ENCODE data around the gene FOXRED1. TPM values are rescaled to one million over a fixed set of nuclear protein-coding genes. Genes with fewer than 3 reads are reported as not detected.
A peak's percentile ranks its signal among the peaks of the same experiment; 100 is the strongest.

The FOXRED1 gene
- total and polyA plus RNA-seq, 9 of the 15 experiments (the other 6 are each of a cell fraction or from before 2014, with no cell fraction given), result 14.1 to 94.4 (median 53.1) TPM

DNA sequence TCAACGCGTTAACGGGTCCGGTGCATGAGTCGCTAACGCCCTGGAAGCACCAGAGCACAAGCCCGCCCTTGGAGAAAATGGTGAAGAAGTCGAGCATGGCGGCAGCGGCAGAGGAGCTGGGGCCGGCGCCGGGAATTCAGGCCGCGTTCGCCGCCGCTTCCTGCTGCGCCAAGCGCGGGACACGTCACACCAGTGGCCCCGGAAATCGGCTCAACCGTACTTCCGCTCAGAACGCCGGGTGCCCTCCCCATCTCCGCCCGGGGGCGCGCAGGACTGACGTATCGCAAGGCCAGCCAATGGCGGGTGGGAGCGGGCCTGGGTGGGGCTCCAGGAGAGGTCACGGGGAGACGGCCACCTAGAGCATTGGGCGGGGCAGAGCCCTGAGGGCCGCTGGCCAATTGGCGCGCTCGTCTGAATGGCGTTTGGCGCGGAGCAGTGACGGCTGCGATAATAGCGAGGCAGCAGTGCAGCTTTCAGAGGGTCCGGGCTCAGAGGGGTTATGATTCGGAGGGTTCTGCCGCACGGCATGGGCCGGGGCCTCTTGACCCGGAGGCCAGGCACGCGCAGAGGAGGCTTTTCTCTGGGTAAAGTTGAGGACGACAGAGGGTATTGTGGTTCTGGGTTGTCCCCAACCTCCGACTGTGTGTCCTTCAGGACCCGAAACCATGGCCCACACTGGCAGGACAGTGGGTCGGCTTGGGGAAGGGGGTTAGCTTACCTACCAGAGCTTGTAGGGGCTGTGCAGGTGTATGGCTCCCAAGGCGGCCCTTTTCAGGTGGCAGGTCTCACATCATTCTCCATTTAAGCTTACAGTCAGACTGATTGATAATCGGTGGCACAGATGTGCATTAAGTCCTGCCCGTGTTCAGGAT, at the start of gene FOXRED1, which contains the start of gene SRPRA (continued):
- TF ChIP-seq CTBP1 (IDR thresholded peaks at IDR 0.05; ENCODE audit: borderline replicate concordance), result peak; percentile 81
- TF ChIP-seq MEIS2 (IDR thresholded peaks at IDR 0.05; ENCODE audit: partially characterized antibody), result no peak
- TF ChIP-seq KLF13 (tag; IDR thresholded peaks at IDR 0.05; ENCODE audit: borderline replicate concordance, low read depth), result no peak
- TF ChIP-seq KDM4B (IDR thresholded peaks at IDR 0.05; ENCODE audit: borderline replicate concordance in 2 of 2, low read depth in 1 of 2), result peak in 1 of 2 experiments; percentile 91; a peak in 2 of 4 replicates
- peak; percentile 37; the same call in 1 of the 2 replicates for TF ChIP-seq RNF2 (IDR thresholded peaks at IDR 0.05)
- peak; percentile 87 for TF ChIP-seq SUPT5H (IDR thresholded peaks at IDR 0.05)
- TF ChIP-seq ETV1 (tag; conservative IDR thresholded peaks at IDR 0.05; ENCODE audit: low read depth), result peak; percentile 91
- TF ChIP-seq, protein P1, sequence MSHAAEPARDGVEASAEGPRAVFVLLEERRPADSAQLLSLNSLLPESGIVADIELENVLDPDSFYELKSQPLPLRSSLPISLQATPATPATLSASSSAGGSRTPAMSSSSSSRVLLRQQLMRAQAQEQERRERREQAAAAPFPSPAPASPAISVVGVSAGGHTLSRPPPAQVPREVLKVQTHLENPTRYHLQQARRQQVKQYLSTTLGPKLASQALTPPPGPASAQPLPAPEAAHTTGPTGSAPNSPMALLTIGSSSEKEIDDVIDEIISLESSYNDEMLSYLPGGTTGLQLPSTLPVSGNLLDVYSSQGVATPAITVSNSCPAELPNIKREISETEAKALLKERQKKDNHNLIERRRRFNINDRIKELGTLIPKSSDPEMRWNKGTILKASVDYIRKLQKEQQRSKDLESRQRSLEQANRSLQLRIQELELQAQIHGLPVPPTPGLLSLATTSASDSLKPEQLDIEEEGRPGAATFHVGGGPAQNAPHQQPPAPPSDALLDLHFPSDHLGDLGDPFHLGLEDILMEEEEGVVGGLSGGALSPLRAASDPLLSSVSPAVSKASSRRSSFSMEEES (CRISPR knock-in tag; IDR thresholded peaks at IDR 0.05), result no peak
- 0 out of 2 replicates have a peak, but pooled peaks have one; percentile 11 for TF ChIP-seq FOXP1 (CRISPR knock-in tag; IDR thresholded peaks at IDR 0.05)
- peak; percentile 92 for TF ChIP-seq PCBP1 (IDR thresholded peaks at IDR 0.05; ENCODE audit: low read depth, low read length, poor library complexity, severe bottlenecking)
- 0 out of 2 replicates have a peak, but pooled peaks have one; percentile 31 for TF ChIP-seq GTF2F1 (IDR thresholded peaks at IDR 0.05; ENCODE audit: low read depth, low read length)
- peak; percentile 92 for TF ChIP-seq TAF1 (IDR thresholded peaks at IDR 0.05; ENCODE audit: control insufficient read depth, extremely low read depth, insufficient read depth, low read length, severe bottlenecking)
- TF ChIP-seq FUS (optimal IDR thresholded peaks at IDR 0.05; ENCODE audit: low read depth, low read length), result no peak
- peak; percentile 45; the same call in 1 of the 2 replicates for TF ChIP-seq NFIC (IDR thresholded peaks at IDR 0.05)
- 0 out of 2 replicates have a peak, but pooled peaks have one; percentile 34 for TF ChIP-seq NCOA1 (IDR thresholded peaks at IDR 0.05; ENCODE audit: low read depth)
- peak; percentile 94 for TF ChIP-seq ETV5 (CRISPR knock-in tag; IDR thresholded peaks at IDR 0.05; ENCODE audit: low read depth)
- TF ChIP-seq NFRKB (IDR thresholded peaks at IDR 0.05; ENCODE audit: low read depth), result no peak
- TF ChIP-seq BRD9 (IDR thresholded peaks at IDR 0.05; ENCODE audit: low read depth, partially characterized antibody), result no peak
- TF ChIP-seq SMAD1 (IDR thresholded peaks at IDR 0.05; ENCODE audit: low read depth, low read length, partially characterized antibody), result peak; percentile 28
- TF ChIP-seq JUND (IDR thresholded peaks at IDR 0.05; ENCODE audit: borderline replicate concordance, low read depth, low read length), result peak; percentile 72
- no peak for TF ChIP-seq JUND (tag; IDR thresholded peaks at IDR 0.05; ENCODE audit: borderline replicate concordance, low read depth, low read length)
- TF ChIP-seq, protein P2, sequence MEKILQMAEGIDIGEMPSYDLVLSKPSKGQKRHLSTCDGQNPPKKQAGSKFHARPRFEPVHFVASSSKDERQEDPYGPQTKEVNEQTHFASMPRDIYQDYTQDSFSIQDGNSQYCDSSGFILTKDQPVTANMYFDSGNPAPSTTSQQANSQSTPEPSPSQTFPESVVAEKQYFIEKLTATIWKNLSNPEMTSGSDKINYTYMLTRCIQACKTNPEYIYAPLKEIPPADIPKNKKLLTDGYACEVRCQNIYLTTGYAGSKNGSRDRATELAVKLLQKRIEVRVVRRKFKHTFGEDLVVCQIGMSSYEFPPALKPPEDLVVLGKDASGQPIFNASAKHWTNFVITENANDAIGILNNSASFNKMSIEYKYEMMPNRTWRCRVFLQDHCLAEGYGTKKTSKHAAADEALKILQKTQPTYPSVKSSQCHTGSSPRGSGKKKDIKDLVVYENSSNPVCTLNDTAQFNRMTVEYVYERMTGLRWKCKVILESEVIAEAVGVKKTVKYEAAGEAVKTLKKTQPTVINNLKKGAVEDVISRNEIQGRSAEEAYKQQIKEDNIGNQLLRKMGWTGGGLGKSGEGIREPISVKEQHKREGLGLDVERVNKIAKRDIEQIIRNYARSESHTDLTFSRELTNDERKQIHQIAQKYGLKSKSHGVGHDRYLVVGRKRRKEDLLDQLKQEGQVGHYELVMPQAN (IDR thresholded peaks at IDR 0.05; ENCODE audit: borderline replicate concordance), result peak; percentile 70
- TF ChIP-seq, protein P3, sequence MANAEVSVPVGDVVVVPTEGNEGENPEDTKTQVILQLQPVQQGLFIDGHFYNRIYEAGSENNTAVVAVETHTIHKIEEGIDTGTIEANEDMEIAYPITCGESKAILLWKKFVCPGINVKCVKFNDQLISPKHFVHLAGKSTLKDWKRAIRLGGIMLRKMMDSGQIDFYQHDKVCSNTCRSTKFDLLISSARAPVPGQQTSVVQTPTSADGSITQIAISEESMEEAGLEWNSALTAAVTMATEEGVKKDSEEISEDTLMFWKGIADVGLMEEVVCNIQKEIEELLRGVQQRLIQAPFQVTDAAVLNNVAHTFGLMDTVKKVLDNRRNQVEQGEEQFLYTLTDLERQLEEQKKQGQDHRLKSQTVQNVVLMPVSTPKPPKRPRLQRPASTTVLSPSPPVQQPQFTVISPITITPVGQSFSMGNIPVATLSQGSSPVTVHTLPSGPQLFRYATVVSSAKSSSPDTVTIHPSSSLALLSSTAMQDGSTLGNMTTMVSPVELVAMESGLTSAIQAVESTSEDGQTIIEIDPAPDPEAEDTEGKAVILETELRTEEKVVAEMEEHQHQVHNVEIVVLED (CRISPR knock-in tag; IDR thresholded peaks at IDR 0.05), result peak; percentile 57; the same call in 1 of the 2 replicates
- no peak for TF ChIP-seq KLF16 (IDR thresholded peaks at IDR 0.05)

Data from K562 (cell line).